ENCODE data around the gene COG8.

The COG8 gene

GRCh38 chr16:69345923-69346322 is 6.6 kb upstream of the COG8 start:
- DNase-seq (ENCODE audit: low spot score), result no peak

GRCh38 chr16:69344171-69344570 is 4.8 kb upstream of the COG8 start:
- no peak for DNase-seq (ENCODE audit: low spot score)

GRCh38 chr16:69340095-69340644 is 806 bp upstream of the COG8 start:
- peak; percentile 27 for DNase-seq (ENCODE audit: low spot score)

- no peak for DNase-seq (ENCODE audit: low spot score)
These were observed 641 bp downstream of the COG8 start for GRCh38 chr16:69338557-69339288.

- no peak for DNase-seq (ENCODE audit: low spot score)
These were observed 4.7 kb downstream of the COG8 start for GRCh38 chr16:69334696-69335095.

GRCh38 chr16:69330286-69331109 is 8.9 kb downstream of the COG8 start, which contains the start of gene PDF:
PDF (minus strand) TSS chr16:69330588; CDS start chr16:69330570, 18 bp downstream.
- peak; percentile 97 for DNase-seq (ENCODE audit: low spot score)

GRCh38 chr16:69329369-69330285 is 9.7 kb downstream of the COG8 start:
- peak; percentile 57 for DNase-seq (ENCODE audit: low spot score)

GRCh38 chr16:69328854-69329316 is 10.5 kb downstream of the COG8 start:
- DNase-seq (ENCODE audit: low spot score), result no peak

GRCh38 chr16:69327585-69328310 is 11.6 kb downstream of the COG8 start:
- no peak for DNase-seq (ENCODE audit: low spot score)

GRCh38 chr16:69326172-69326873 is 13.0 kb downstream of the COG8 start:
- DNase-seq (ENCODE audit: low spot score), result no peak

GRCh38 chr16:69325784-69326171 is 13.6 kb downstream of the COG8 start:
- DNase-seq (ENCODE audit: low spot score), result no peak

- DNase-seq (ENCODE audit: low spot score), result no peak
These were observed 14.6 kb downstream of the COG8 start for GRCh38 chr16:69324585-69325253.

- no peak for DNase-seq (ENCODE audit: low spot score)
These were observed 15.3 kb downstream of the COG8 start for GRCh38 chr16:69324013-69324531.

- no peak for DNase-seq (ENCODE audit: low spot score)
These were observed 15.9 kb downstream of the COG8 start for GRCh38 chr16:69323415-69323814.

GRCh38 chr16:69322343-69322742 is 17.0 kb downstream of the COG8 start:
- no peak for DNase-seq (ENCODE audit: low spot score)

- DNase-seq (ENCODE audit: low spot score), result no peak
These were observed 18.3 kb downstream of the COG8 start for GRCh38 chr16:69321080-69321479.

GRCh38 chr16:69320740-69321073 is 18.7 kb downstream of the COG8 start:
- no peak for DNase-seq (ENCODE audit: low spot score)

- DNase-seq (ENCODE audit: low spot score), result no peak
These were observed 19.3 kb downstream of the COG8 start for GRCh38 chr16:69319826-69320739.

GRCh38 chr16:69319381-69319780 is 20.0 kb downstream of the COG8 start:
- DNase-seq (ENCODE audit: low spot score), result no peak
